Endothelial cell of umbilical vein (primary cell): Measurements from ENCODE around the gene HIVEP3. TPM values are rescaled to one million over a fixed set of nuclear protein-coding genes. Genes with fewer than 3 reads are reported as not detected.

Source experiments
- BruUV-seq: library from RNA; stranded (reverse); fragments of 400-500 nt; replicated peaks from 2 replicates; lab custom pipeline; 2021; lab: Mats Ljungman, UMichigan
- CTCF ChIA-PET: fragments of 300-600, 350-600 bp; sonication (Branson Sonifier 250); formaldehyde crosslinking; loops from one replicate; lab custom pipeline; 2021; ENCODE audit warnings: antibody characterized with exemption, inconsistent platforms; lab: Charles Lee
- POLR2A ChIA-PET: fragments of 300-600, 350-600 bp; sonication (Branson Sonifier 250); formaldehyde crosslinking; loops from one replicate; lab custom pipeline; 2021; ENCODE audit warnings: antibody characterized with exemption, inconsistent platforms; lab: Charles Lee
- DNase-seq: peaks from one replicate; pipeline ENCODE4 v3.0.0-alpha.2; 2011; ENCODE audit warnings: low read depth, low spot score
- FAIRE-seq: peaks from 2 replicates; lab custom pipeline; 2011; peaks lifted over from hg19 to GRCh38; lab: Jason Lieb, UNC
- H2AFZ ChIP-seq: 2 replicates; pipeline ENCODE4 v1.6.0; 2012; ENCODE audit warnings: low read depth, low read length, control low read depth, inconsistent platforms
- H3K27ac ChIP-seq: 2 replicates; pipeline ENCODE4 v1.5.1; 2011; ENCODE audit warnings: low read depth, mild to moderate bottlenecking, control low read depth, low read length, moderate library complexity; ENCODE audit not compliant: insufficient read depth
- H3K27me3 ChIP-seq, 2 experiments: 2 replicates each; pipeline versions ENCODE4 v1.6.0 to v1.6.1; 2011; ENCODE audit warnings: low read length in 2 of 2, mixed read lengths in 1 of 2; ENCODE audit not compliant: control insufficient read depth in 2 of 2, insufficient read depth in 2 of 2
- H3K36me3 ChIP-seq, 2 experiments: 2 replicates in 1 of 2; 3 replicates in 1 of 2; pipeline ENCODE4 v1.5.1; 2011; ENCODE audit warnings: low read length in 2 of 2, mild to moderate bottlenecking in 1 of 2, moderate library complexity in 1 of 2; ENCODE audit not compliant: control insufficient read depth in 2 of 2, insufficient read depth in 2 of 2; ENCODE audit errors: extremely low read depth in 1 of 2
- H3K4me1 ChIP-seq: 3 replicates; pipeline ENCODE4 v1.5.1; 2011; ENCODE audit warnings: mild to moderate bottlenecking, low read length; ENCODE audit not compliant: control insufficient read depth, insufficient read depth; ENCODE audit errors: extremely low read depth
- H3K4me2 ChIP-seq: 2 replicates; pipeline ENCODE4 v1.6.1; 2011; ENCODE audit warnings: low read length, control low read depth, mixed read lengths; ENCODE audit not compliant: insufficient read depth
- H3K4me3 ChIP-seq, 3 experiments: fragments of 200-600 bp in 1 of 3; sonication (generic), shearing (Covaris generic) in 1 of 3; replicated peaks in 1 of 3; 2 replicates each; pipeline ENCODE4 v1.5.1; 2011 to 2016; ENCODE audit warnings: control low read depth in 3 of 3, low read length in 3 of 3, mild to moderate bottlenecking in 2 of 3, inconsistent platforms in 1 of 3, low read depth in 1 of 3, moderate library complexity in 1 of 3; ENCODE audit not compliant: insufficient read depth in 1 of 3
- H3K79me2 ChIP-seq: 2 replicates; pipeline ENCODE4 v1.6.0; 2012; ENCODE audit warnings: low read length, inconsistent platforms; ENCODE audit not compliant: control insufficient read depth, insufficient read depth
- H3K9ac ChIP-seq: replicated peaks from 2 replicates; pipeline ENCODE3; 2011; ENCODE audit warnings: low read length, control low read depth; ENCODE audit not compliant: insufficient read depth; ENCODE audit errors: extremely low read depth
- H3K9me1 ChIP-seq: replicated peaks from 3 replicates; pipeline ENCODE4 v1.6.0; 2011; ENCODE audit warnings: mild to moderate bottlenecking, low read length; ENCODE audit not compliant: control insufficient read depth, insufficient read depth; ENCODE audit errors: extremely low read depth
- H3K9me3 ChIP-seq: replicated peaks from 2 replicates; pipeline ENCODE4 v1.5.1; 2012; ENCODE audit warnings: low read length, inconsistent platforms; ENCODE audit not compliant: control insufficient read depth, insufficient read depth
- H4K20me1 ChIP-seq: replicated peaks from 2 replicates; pipeline ENCODE3; 2011; ENCODE audit warnings: mild to moderate bottlenecking, low read length; ENCODE audit not compliant: control insufficient read depth, insufficient read depth; ENCODE audit errors: extremely low read depth
- EZH2 ChIP-seq: IDR thresholded peaks from 2 replicates; pipeline ENCODE4 v1.6.1; 2012; ENCODE audit warnings: borderline replicate concordance, low read depth, mild to moderate bottlenecking, moderate library complexity, low read length, inconsistent platforms; ENCODE audit not compliant: severe bottlenecking
- FOS ChIP-seq: IDR thresholded peaks from 2 replicates; pipeline ENCODE4 v1.6.1; 2011; ENCODE audit warnings: mild to moderate bottlenecking, low read length, moderate library complexity, borderline replicate concordance; ENCODE audit not compliant: insufficient read depth
- GATA2 ChIP-seq: IDR thresholded peaks from 2 replicates; pipeline ENCODE4 v1.7.0; 2011; ENCODE audit warnings: low read depth, mild to moderate bottlenecking, moderate library complexity, mixed read lengths, low read length; ENCODE audit not compliant: insufficient read length, insufficient read depth
- JUN ChIP-seq: IDR thresholded peaks from 2 replicates; pipeline ENCODE4 v1.6.1; 2011; ENCODE audit warnings: borderline replicate concordance, low read depth; ENCODE audit not compliant: insufficient read length, insufficient read depth
- MYC ChIP-seq: IDR thresholded peaks from one replicate; pipeline ENCODE4 v1.6.1; 2011; ENCODE audit warnings: mild to moderate bottlenecking, low read depth, low read length
- POLR2A ChIP-seq: IDR thresholded peaks from 2 replicates; pipeline ENCODE4 v1.6.1; 2012; ENCODE audit warnings: low read depth, mild to moderate bottlenecking, control low read depth, low read length
- POLR2AphosphoS5 ChIP-seq: IDR thresholded peaks from 2 replicates; pipeline ENCODE4 v1.6.1; 2012; ENCODE audit warnings: low read depth, mild to moderate bottlenecking, control low read depth, low read length, moderate library complexity; ENCODE audit not compliant: insufficient read depth
- dilution Hi-C: fragments of 300-500 bp; cut with MboI; formaldehyde crosslinking; loops from one replicate; pipeline ENCODE4 v1.15.0; 2019; ENCODE audit warnings: low sequenced_read_pairs; ENCODE audit not compliant: extremely low pct_ligation_motif_present
- intact Hi-C: fragments of 100-400 bp; cut with micrococcal nuclease; formaldehyde crosslinking; loops from one replicate; pipeline ENCODE4 v1.10.0; 2022
- polyA plus RNA-seq, 4 experiments: library from polyadenylated mRNA; depleted of rRNA in 3 of 4; stranded (reverse) in 3 of 4; unstranded in 1 of 4; fragments of >200 nt; gene quantifications; 2 replicates each; pipeline versions ENCODE4 v1.2.1 to v1.2.3, GENCODE V29; 2011 to 2012; ENCODE audit warnings: missing spikeins in 1 of 4
- total RNA-seq: library from RNA; stranded (reverse); gene quantifications from 2 replicates; pipeline ENCODE4 v1.2.3, GENCODE V29; 2021
- TF ChIP-seq, protein P1 (sequence below), 2 donors: IDR thresholded peaks; 1 replicate in 1 of 2; 2 replicates in 1 of 2; pipeline ENCODE4 v1.5.1; 2011; ENCODE audit warnings: low read length in 2 of 2, mild to moderate bottlenecking in 2 of 2, moderate library complexity in 2 of 2, control low read depth in 1 of 2, inconsistent platforms in 1 of 2, low read depth in 1 of 2; ENCODE audit not compliant: insufficient read depth in 1 of 2; ENCODE audit errors: extremely low read depth in 1 of 2
- TF ChIP-seq, protein P2 (sequence below): IDR thresholded peaks from 2 replicates; pipeline ENCODE4 v1.6.1; 2011; ENCODE audit not compliant: insufficient read depth, insufficient read length

The HIVEP3 gene
- total and polyA plus RNA-seq, 2 donors (not counting 3 experiments of a cell fraction or from before 2014, with no cell fraction given) = 3.4 to 4.0 TPM

DNA sequence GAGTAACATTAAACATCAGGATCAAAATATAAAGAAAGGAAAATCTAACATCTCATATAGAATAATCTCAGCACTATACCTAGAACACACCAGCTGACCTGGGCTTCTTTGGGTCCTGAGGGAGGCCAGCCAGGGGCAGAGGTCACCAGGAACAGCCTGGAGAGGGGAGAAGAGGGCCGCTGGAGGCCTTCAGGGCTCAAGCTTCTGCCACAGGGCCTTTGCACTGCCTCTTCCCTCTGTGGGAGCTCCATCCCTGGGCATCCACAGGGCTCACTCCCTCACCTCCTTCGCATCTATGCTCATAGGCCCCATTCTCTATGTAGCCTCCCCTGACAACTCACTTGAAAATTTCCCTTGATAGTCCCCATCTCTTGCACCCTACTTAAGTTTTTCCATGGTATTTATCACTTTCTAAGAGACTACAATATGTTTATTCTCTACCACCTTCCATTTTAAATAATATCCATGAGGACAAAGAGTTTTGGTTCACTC lies 73.9 kb downstream of the HIVEP3 start:
- no peak overlapping the region for H3K9ac ChIP-seq
- no peak overlapping the region for H3K27ac ChIP-seq
- BruUV-seq = no TSS peak
- H3K9me3 ChIP-seq = no peaks in the 10 kb centered on the region
- H3K9me1 ChIP-seq = no peaks in the 10 kb centered on the region
- dilution Hi-C loops (no loop called here), intact Hi-C loops (loop anchor here (5.0 kb wide), 1 partner anchor 192 kb away; no protein-coding TSS in a partner anchor)
- TF ChIP-seq, protein P1, sequence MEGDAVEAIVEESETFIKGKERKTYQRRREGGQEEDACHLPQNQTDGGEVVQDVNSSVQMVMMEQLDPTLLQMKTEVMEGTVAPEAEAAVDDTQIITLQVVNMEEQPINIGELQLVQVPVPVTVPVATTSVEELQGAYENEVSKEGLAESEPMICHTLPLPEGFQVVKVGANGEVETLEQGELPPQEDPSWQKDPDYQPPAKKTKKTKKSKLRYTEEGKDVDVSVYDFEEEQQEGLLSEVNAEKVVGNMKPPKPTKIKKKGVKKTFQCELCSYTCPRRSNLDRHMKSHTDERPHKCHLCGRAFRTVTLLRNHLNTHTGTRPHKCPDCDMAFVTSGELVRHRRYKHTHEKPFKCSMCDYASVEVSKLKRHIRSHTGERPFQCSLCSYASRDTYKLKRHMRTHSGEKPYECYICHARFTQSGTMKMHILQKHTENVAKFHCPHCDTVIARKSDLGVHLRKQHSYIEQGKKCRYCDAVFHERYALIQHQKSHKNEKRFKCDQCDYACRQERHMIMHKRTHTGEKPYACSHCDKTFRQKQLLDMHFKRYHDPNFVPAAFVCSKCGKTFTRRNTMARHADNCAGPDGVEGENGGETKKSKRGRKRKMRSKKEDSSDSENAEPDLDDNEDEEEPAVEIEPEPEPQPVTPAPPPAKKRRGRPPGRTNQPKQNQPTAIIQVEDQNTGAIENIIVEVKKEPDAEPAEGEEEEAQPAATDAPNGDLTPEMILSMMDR (IDR thresholded peaks at IDR 0.05; ENCODE audit: extremely low read depth in 1 of 2, insufficient read depth in 1 of 2, low read depth in 1 of 2, low read length in 2 of 2) = no peak
- TF ChIP-seq POLR2AphosphoS5 = no peak
- no peak for TF ChIP-seq EZH2
- no peak for TF ChIP-seq GATA2
- TF ChIP-seq MYC = no peak
- no peak for TF ChIP-seq FOS
- TF ChIP-seq, protein P2, sequence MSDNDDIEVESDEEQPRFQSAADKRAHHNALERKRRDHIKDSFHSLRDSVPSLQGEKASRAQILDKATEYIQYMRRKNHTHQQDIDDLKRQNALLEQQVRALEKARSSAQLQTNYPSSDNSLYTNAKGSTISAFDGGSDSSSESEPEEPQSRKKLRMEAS = no peak
- TF ChIP-seq JUN = no peak
- TF ChIP-seq POLR2A = no peak
- CTCF ChIA-PET = no interaction called here
- no peaks in the 10 kb centered on the region for H3K27me3 ChIP-seq
- no peak overlapping the region for H3K4me3 ChIP-seq
- DNase-seq = no peak
- FAIRE-seq = no peak
- POLR2A ChIA-PET = no interaction called here
- H3K36me3 ChIP-seq = no peaks in the 10 kb centered on the region
- H4K20me1 ChIP-seq = no peaks in the 10 kb centered on the region
- H2AFZ ChIP-seq = no peak overlapping the region
- no peak overlapping the region for H3K4me2 ChIP-seq
- H3K4me1 ChIP-seq = peaks cover 52% of the 10 kb centered on the region
- H3K79me2 ChIP-seq = no peaks in the 10 kb centered on the region
